Cardiac fibroblast (primary cell): ENCODE data around the gene GLOD5.
A peak's percentile ranks its signal among the peaks of the same experiment; 100 is the strongest.

Source experiments
- DNase-seq, 2 donors: peaks; one replicate each; pipeline versions ENCODE4 v3.0.0 to v3.0.0-alpha.2; 2010; ENCODE audit warnings: low read depth in 2 of 2
- H3K4me3 ChIP-seq, 2 donors: replicated peaks in 1 of 2; 1 replicate in 1 of 2; 2 replicates in 1 of 2; pipeline ENCODE4 v1.5.1; 2011; ENCODE audit warnings: low read depth in 2 of 2, low read length in 2 of 2, mild to moderate bottlenecking in 2 of 2, moderate library complexity in 1 of 2
- TF ChIP-seq, protein P1 (sequence below): IDR thresholded peaks from one replicate; pipeline ENCODE4 v1.5.1; 2011; ENCODE audit warnings: low read depth, mild to moderate bottlenecking, low read length, inconsistent platforms

GLOD5 gene

DNA sequence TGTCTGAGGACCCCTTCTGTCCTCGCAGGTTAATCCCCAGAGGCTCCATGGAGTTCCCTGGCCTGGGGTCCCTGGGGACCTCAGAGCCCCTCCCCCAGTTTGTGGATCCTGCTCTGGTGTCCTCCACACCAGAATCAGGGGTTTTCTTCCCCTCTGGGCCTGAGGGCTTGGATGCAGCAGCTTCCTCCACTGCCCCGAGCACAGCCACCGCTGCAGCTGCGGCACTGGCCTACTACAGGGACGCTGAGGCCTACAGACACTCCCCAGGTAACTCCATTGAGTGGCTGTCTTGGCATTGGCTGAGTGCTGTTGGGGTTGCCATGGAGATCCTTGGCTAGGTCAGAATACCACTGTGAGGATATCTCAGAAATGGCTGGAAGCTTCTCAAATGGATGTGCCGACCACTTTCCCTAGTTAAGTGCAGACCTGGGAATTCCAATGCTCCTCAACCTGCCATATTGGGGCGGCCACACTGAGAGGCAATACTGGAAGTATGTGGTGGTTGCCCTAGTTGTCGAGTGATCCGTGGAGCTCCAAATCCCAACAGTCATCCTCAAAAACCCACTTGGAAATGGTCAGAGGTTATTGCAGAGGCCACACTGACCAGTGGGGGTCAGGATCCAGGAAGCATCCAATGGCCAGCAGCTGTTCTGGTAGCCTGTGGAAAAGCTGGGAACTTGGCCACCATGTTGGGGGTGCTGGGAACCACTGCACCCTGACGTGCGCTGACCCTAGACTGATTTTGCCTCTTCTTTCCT lies 29.7 kb downstream of the GLOD5 start:
- TF ChIP-seq, protein P1, sequence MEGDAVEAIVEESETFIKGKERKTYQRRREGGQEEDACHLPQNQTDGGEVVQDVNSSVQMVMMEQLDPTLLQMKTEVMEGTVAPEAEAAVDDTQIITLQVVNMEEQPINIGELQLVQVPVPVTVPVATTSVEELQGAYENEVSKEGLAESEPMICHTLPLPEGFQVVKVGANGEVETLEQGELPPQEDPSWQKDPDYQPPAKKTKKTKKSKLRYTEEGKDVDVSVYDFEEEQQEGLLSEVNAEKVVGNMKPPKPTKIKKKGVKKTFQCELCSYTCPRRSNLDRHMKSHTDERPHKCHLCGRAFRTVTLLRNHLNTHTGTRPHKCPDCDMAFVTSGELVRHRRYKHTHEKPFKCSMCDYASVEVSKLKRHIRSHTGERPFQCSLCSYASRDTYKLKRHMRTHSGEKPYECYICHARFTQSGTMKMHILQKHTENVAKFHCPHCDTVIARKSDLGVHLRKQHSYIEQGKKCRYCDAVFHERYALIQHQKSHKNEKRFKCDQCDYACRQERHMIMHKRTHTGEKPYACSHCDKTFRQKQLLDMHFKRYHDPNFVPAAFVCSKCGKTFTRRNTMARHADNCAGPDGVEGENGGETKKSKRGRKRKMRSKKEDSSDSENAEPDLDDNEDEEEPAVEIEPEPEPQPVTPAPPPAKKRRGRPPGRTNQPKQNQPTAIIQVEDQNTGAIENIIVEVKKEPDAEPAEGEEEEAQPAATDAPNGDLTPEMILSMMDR = no peak
- DNase-seq = no peak
- no peak overlapping the region for H3K4me3 ChIP-seq

DNA sequence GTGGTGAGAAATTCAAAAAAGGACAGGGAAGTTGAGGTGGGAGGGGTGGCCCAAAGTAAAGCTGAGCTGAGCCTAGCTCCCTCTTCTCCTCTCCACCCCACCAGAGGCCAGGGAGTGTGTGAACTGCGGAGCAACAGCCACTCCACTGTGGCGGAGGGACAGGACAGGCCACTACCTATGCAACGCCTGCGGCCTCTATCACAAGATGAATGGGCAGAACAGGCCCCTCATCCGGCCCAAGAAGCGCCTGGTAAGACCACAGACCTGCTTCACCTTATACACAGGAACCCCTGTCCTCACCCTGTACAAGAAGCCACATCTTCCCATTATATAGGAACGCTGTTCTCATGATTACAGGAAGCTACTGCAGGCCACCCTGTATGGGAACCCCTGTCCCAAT lies 30.7 kb downstream of the GLOD5 start:
- H3K4me3 ChIP-seq = no peak overlapping the region
- TF ChIP-seq, protein P1 = no peak
- DNase-seq = no peak

GRCh38 chrX:48793935-48794334 lies 32.4 kb downstream of the GLOD5 start:
- TF ChIP-seq, protein P1 = no peak
- no peak for DNase-seq
- H3K4me3 ChIP-seq = no peak overlapping the region

DNA sequence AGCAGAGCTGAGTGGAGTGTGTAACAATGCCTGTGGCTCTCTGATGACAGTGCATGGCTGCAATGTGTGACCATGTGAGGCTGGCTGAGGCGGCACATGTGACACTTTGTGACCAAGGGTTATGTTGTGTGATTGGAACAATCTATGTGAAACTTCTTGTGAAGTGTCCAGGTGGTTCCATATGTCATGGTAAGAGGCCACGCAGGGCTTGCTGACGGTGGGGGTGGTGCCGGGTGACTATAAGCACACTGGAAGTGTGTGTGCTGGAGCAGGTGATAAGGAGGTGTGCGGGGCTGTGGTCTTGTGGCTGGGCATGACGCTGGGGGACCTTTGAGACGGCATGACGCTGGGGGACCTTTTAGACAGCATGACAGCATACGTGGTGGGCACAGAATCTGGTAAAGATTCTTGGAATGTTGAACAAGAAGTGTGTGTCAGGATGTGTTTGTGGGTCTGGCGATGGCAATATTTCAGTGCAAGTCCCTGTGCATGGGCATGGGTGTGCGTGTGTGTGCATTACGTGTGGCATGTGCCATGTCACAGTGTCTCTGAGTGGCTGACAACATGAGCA lies 32.9 kb downstream of the GLOD5 start:
- TF ChIP-seq, protein P1 = no peak
- H3K4me3 ChIP-seq = no peak overlapping the region
- DNase-seq = no peak

DNA sequence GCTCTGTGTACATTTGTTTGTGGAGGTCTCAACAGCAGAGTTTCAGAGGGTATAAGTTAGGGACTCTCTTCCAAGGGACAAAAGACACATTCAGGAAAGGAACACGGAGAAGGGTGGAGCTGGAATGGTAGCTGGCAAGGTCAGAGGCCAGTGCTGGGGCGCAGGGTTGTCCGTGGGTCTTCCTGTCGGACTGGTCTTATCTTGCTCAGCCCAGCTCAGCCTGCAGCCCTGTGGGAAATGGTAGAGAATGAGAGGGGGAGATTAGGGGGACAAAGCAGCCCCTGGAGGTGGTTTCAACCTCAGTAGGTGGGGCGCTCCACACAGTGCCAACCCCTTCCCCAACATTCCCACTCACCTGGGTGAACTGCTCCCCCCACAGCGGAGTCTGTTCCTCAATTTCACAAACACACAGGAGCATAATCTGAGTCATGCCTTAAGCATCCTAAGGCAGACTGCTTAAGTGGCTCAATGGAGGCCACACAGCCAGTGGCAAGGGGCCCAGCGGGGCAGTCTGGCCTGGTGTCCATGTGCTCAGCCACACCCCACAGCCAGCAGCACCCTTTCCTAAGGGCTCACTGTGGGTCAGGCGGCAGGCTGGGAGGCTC lies 33.5 kb downstream of the GLOD5 start:
- DNase-seq = peak; percentile 65 to 69
- TF ChIP-seq, protein P1 = no peak
- no peak overlapping the region for H3K4me3 ChIP-seq

GRCh38 chrX:48798318-48798717 lies 36.8 kb downstream of the GLOD5 start:
- no peak for DNase-seq
- no peak overlapping the region for H3K4me3 ChIP-seq
- TF ChIP-seq, protein P1 = no peak
